PFSK-1 (cell line): Measurements from ENCODE around the gene RGL1. TPM values are rescaled to one million over a fixed set of nuclear protein-coding genes. Genes with fewer than 3 reads are reported as not detected.

Experiments
- FOXP2 ChIP-seq: optimal IDR thresholded peaks from 2 replicates; pipeline ENCODE3; 2011; ENCODE audit warnings: borderline replicate concordance, control low read depth, inconsistent platforms; ENCODE audit not compliant: insufficient read depth; ENCODE audit errors: extremely low read length, extremely low read depth
- POLR2AphosphoS5 ChIP-seq: IDR thresholded peaks from 2 replicates; pipeline ENCODE4 v1.6.1; 2012; ENCODE audit warnings: low read depth, mild to moderate bottlenecking, control low read depth, low read length, moderate library complexity
- SIN3A ChIP-seq: IDR thresholded peaks from 2 replicates; pipeline ENCODE4 v1.6.1; 2012; ENCODE audit warnings: mild to moderate bottlenecking, low read length, moderate library complexity, borderline replicate concordance; ENCODE audit not compliant: insufficient read depth
- TAF1 ChIP-seq: IDR thresholded peaks from 2 replicates; pipeline ENCODE4 v1.6.1; 2012; ENCODE audit warnings: low read length, control low read depth, borderline replicate concordance; ENCODE audit not compliant: insufficient read depth
- polyA plus RNA-seq: library from polyadenylated mRNA; unstranded; fragments of >200 nt; gene quantifications from one replicate; pipeline ENCODE4 v1.2.1, GENCODE V29; 2012; ENCODE audit warnings: low read depth, missing spikeins; ENCODE audit not compliant: insufficient read length
- TF ChIP-seq, protein P1 (sequence below), 2 experiments: IDR thresholded peaks; 2 replicates each; pipeline versions ENCODE4 v1.6.1 to v1.8.0; 2011 to 2012; ENCODE audit warnings: low read depth in 2 of 2, low read length in 2 of 2, control low read depth in 1 of 2, inconsistent platforms in 1 of 2, mild to moderate bottlenecking in 1 of 2, moderate library complexity in 1 of 2; ENCODE audit not compliant: insufficient read depth in 1 of 2

RGL1 gene
- polyA plus RNA-seq: 16.4 TPM

DNA sequence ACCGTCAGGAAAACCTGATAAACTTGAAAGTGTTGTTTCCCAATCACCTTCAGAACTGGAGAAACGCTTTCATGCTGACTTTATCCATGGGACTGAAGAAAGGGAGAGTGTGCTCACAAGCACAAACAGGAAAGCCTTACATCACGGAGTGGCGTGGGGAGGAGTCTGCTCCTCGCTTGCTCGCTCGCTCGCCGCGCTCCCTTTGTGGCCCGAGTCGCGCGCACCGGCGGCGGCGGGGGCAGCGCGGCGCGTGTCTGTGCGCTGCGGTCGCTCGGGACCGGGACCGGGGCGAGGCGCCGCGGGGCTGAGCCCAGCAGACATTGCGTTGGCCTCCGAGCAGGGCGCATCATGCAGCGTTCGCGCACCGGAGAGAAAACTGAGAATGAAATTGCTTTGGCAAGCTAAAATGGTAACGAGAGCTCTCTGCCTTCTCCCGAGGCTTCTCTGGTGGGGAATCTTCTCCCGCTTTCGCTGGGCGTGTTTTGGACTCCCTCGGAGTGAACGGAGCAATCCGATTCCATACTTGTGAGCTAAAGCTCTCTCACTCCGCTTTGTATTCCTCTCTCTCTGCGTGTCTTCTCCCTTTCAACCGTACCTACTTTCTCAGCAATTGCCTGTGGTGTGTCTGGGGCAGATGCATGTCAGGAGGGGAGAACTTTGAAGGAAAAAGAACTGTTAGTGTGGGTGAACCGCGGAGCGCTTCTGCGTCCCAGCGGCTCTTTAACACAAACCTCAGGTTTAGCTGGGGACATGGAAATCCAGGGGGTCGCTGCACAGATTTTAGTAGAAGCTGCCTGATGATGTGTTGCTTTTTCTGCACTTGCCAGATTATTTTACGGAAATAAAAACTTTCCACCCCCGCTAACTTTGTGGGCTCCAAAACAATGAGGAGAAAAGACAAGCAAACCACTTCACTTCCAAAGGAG is at the start of gene RGL1:
RGL1 (plus strand) TSS at position 205 of the 926 bp plus-strand sequence; CDS start at position 383, 178 bp downstream.
- TF ChIP-seq FOXP2 (peak; percentile 72), SIN3A (peak; percentile 63; the same call in 1 of the 2 replicates), POLR2AphosphoS5 (peak; percentile 44; the same call in 1 of the 2 replicates), TAF1 (peak; percentile 13; the same call in 1 of the 2 replicates)
- TF ChIP-seq, protein P1, sequence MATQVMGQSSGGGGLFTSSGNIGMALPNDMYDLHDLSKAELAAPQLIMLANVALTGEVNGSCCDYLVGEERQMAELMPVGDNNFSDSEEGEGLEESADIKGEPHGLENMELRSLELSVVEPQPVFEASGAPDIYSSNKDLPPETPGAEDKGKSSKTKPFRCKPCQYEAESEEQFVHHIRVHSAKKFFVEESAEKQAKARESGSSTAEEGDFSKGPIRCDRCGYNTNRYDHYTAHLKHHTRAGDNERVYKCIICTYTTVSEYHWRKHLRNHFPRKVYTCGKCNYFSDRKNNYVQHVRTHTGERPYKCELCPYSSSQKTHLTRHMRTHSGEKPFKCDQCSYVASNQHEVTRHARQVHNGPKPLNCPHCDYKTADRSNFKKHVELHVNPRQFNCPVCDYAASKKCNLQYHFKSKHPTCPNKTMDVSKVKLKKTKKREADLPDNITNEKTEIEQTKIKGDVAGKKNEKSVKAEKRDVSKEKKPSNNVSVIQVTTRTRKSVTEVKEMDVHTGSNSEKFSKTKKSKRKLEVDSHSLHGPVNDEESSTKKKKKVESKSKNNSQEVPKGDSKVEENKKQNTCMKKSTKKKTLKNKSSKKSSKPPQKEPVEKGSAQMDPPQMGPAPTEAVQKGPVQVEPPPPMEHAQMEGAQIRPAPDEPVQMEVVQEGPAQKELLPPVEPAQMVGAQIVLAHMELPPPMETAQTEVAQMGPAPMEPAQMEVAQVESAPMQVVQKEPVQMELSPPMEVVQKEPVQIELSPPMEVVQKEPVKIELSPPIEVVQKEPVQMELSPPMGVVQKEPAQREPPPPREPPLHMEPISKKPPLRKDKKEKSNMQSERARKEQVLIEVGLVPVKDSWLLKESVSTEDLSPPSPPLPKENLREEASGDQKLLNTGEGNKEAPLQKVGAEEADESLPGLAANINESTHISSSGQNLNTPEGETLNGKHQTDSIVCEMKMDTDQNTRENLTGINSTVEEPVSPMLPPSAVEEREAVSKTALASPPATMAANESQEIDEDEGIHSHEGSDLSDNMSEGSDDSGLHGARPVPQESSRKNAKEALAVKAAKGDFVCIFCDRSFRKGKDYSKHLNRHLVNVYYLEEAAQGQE (IDR thresholded peaks at IDR 0.05; ENCODE audit: insufficient read depth in 1 of 2, low read depth in 2 of 2, low read length in 2 of 2): no peak

DNA sequence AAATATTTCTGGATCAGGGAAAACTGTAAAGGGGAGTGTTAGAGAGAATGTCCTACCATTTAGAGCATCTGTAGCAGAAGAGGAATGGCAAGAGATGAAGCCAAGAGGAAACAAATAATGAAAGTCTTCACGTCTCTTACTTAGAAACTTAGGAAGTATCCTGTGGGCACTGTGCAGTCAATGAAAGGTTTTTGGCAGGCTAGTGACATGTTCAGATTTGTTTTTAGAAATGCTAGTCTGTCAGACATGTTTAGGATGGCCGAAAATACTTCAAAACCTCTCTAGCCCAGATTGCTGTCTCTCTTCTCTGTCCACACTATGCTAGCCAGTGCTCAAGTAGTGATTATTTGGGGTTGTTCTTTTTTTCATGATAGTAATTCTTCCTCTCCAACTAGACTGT is 48.6 kb upstream of the RGL1 start:
- no peak for TF ChIP-seq TAF1
- TF ChIP-seq POLR2AphosphoS5: no peak
- no peak for TF ChIP-seq FOXP2
- TF ChIP-seq SIN3A: no peak
- TF ChIP-seq, protein P1 (IDR thresholded peaks at IDR 0.05; ENCODE audit: insufficient read depth in 1 of 2, low read depth in 2 of 2, low read length in 2 of 2): no peak

DNA sequence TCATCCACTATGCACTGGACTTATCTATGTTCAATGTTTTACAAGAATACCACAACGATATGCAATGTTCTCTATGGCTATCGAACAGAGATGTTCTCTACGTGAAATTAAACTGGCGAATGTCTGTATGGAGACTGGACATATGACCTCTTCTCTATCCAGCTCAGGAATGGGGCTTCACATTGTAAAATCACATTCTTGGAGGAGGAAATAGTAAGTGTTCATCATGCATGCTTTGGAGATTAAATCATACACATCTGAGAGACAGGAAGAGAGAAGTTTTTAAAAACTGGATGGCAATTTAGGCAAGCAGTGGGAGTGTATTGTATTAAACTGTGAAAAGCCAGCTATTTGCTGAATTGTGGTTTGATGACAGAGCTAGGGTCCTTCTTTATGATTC is 47.9 kb upstream of the RGL1 start:
- TF ChIP-seq SIN3A (no peak), POLR2AphosphoS5 (no peak), TAF1 (no peak), FOXP2 (no peak)
- TF ChIP-seq, protein P1 (IDR thresholded peaks at IDR 0.05; ENCODE audit: insufficient read depth in 1 of 2, low read depth in 2 of 2, low read length in 2 of 2): no peak

DNA sequence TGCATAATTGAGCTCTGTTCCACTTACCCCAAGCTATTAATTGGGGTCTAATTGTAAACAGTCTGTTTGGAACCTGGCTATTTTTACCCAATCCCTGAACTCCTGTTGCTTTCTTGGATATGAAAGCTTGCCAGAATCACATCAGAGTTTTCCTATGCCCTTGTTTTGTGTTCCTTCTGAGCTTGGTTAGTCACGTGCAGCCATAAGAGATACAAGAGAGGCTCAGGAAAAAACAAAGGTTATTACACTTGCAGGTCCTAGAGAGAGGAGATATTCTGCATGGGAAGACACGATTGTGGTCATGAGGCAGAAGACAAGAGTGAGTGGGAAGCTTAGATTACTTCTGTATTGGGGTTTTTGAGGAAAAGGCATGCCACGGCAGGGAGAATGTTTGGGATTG is 46.0 kb upstream of the RGL1 start:
- TF ChIP-seq TAF1 (no peak), POLR2AphosphoS5 (no peak), SIN3A (no peak)
- TF ChIP-seq, protein P1 (IDR thresholded peaks at IDR 0.05; ENCODE audit: insufficient read depth in 1 of 2, low read depth in 2 of 2, low read length in 2 of 2): no peak
